VCaP (cell line): ENCODE data around the gene ARL15.

Experiments
- H3K27ac ChIP-seq: fragments of 450-650 bp; 2 replicates; pipeline ENCODE4 v1.5.1; 2017
- CTCF ChIP-seq: fragments of 450-650 bp; conservative IDR thresholded peaks from 2 replicates; pipeline ENCODE4 v1.5.1; 2017; ENCODE audit warnings: mild to moderate bottlenecking, moderate library complexity

The ARL15 gene

GRCh38 chr5:54117957-54118356 is 192.4 kb downstream of the ARL15 start:
- no peak for TF ChIP-seq CTCF
- H3K27ac ChIP-seq: no peak overlapping the region

- TF ChIP-seq CTCF: no peak
Measured at GRCh38 chr5:54115735-54116403, 194.5 kb downstream of the ARL15 start.

GRCh38 chr5:54113060-54113459 is 197.3 kb downstream of the ARL15 start:
- no peak for TF ChIP-seq CTCF

More at GRCh38 chr5:54115735-54116403, 194.5 kb downstream of the ARL15 start:
- no peak overlapping the region for H3K27ac ChIP-seq

GRCh38 chr5:54109626-54110330 is 200.6 kb downstream of the ARL15 start:
- H3K27ac ChIP-seq: no peak overlapping the region
- no peak for TF ChIP-seq CTCF

More at GRCh38 chr5:54113060-54113459, 197.3 kb downstream of the ARL15 start:
- H3K27ac ChIP-seq: no peak overlapping the region

- H3K27ac ChIP-seq: no peak overlapping the region
- TF ChIP-seq CTCF: no peak
Measured at GRCh38 chr5:54108136-54108535, 202.2 kb downstream of the ARL15 start.

GRCh38 chr5:54103871-54104270 is 206.5 kb downstream of the ARL15 start:
- no peak overlapping the region for H3K27ac ChIP-seq
- TF ChIP-seq CTCF: no peak

GRCh38 chr5:54098267-54098666 is 212.1 kb downstream of the ARL15 start:
- TF ChIP-seq CTCF: no peak

More at GRCh38 chr5:54098267-54098666, 212.1 kb downstream of the ARL15 start:
- no peak overlapping the region for H3K27ac ChIP-seq
